Karpas-422 (cell line): ENCODE results near the gene TMEM109. TPM values are rescaled to one million over a fixed set of nuclear protein-coding genes. Genes with fewer than 3 reads are reported as not detected.

Experiments used
- DNase-seq: peaks from one replicate; pipeline ENCODE4 v3.0.0-alpha.2; 2015
- H2AFZ ChIP-seq: fragments of 200-600 bp; sonication (generic); 2 replicates; pipeline ENCODE4 v1.6.1; 2014; ENCODE audit warnings: antibody characterized with exemption, low read length, mixed read lengths
- H3K27ac ChIP-seq: fragments of 200-600 bp; sonication (generic); 2 replicates; pipeline ENCODE4 v1.5.1; 2014; ENCODE audit warnings: mild to moderate bottlenecking, low read length, moderate library complexity
- H3K27me3 ChIP-seq: fragments of 200-600 bp; sonication (generic); 2 replicates; pipeline ENCODE4 v1.6.1; 2014; ENCODE audit warnings: low read length, mixed read lengths
- H3K36me3 ChIP-seq: fragments of 200-600 bp; sonication (generic); 2 replicates; pipeline ENCODE4 v1.6.1; 2014; ENCODE audit warnings: low read length, mixed read lengths; ENCODE audit not compliant: insufficient read depth
- H3K4me1 ChIP-seq: fragments of 200-600 bp; sonication (generic); 2 replicates; pipeline ENCODE4 v1.6.1; 2014; ENCODE audit warnings: mild to moderate bottlenecking, low read length, mixed read lengths
- H3K4me2 ChIP-seq: fragments of 200-600 bp; sonication (generic); 2 replicates; pipeline ENCODE4 v1.6.1; 2014; ENCODE audit warnings: low read length, low read depth, mild to moderate bottlenecking; ENCODE audit not compliant: poor library complexity, severe bottlenecking
- H3K4me3 ChIP-seq: fragments of 200-600 bp; sonication (generic); 2 replicates; pipeline ENCODE4 v1.5.1; 2014; ENCODE audit warnings: mild to moderate bottlenecking, antibody characterized with exemption, low read length, mixed read lengths
- H3K79me2 ChIP-seq: fragments of 200-600 bp; sonication (generic); 2 replicates; pipeline ENCODE4 v1.6.1; 2014; ENCODE audit warnings: mild to moderate bottlenecking, low read length, mixed read lengths
- H3K9ac ChIP-seq: fragments of 200-600 bp; sonication (generic); 2 replicates; pipeline ENCODE4 v1.6.0; 2014; ENCODE audit warnings: low read length
- H3K9me2 ChIP-seq: fragments of 200-600 bp; sonication (generic), shearing (Covaris generic); replicated peaks from 2 replicates; pipeline ENCODE4 v1.6.0; 2014; ENCODE audit warnings: mild to moderate bottlenecking, low read length, moderate library complexity; ENCODE audit not compliant: insufficient read depth
- H3K9me3 ChIP-seq: fragments of 300-700, 200-600 bp; sonication (generic); 2 replicates; pipeline ENCODE4 v1.6.1; 2014; ENCODE audit warnings: low read length, mixed read lengths
- H4K20me1 ChIP-seq: fragments of 200-600 bp; sonication (generic); 2 replicates; pipeline ENCODE4 v1.6.1; 2014; ENCODE audit warnings: mild to moderate bottlenecking, antibody characterized with exemption, low read length, low read depth; ENCODE audit not compliant: insufficient read depth
- total RNA-seq: library from RNA; depleted of rRNA; stranded (reverse); fragments of >200 nt; shearing (Covaris generic); gene quantifications from 2 replicates; pipeline ENCODE4 v1.2.3, GENCODE V29; 2014; ENCODE audit warnings: low replicate concordance

Gene TMEM109
- total RNA-seq, 1 experiment from 2014 or later = 44.4 TPM

- H4K20me1 ChIP-seq = no peaks in the 10 kb centered on the region
- H3K9me3 ChIP-seq = no peaks in the 10 kb centered on the region
- no peaks in the 10 kb centered on the region for H3K9me2 ChIP-seq
- no peaks in the 10 kb centered on the region for H3K4me1 ChIP-seq
- no peaks in the 10 kb centered on the region for H3K79me2 ChIP-seq
- no peaks in the 10 kb centered on the region for H3K27me3 ChIP-seq
- no peaks in the 10 kb centered on the region for H3K36me3 ChIP-seq
- no peak for DNase-seq
- no peak overlapping the region for H3K4me2 ChIP-seq
- no peak overlapping the region for H3K27ac ChIP-seq
- H2AFZ ChIP-seq = no peak overlapping the region
- H3K4me3 ChIP-seq = no peak overlapping the region
- no peak overlapping the region for H3K9ac ChIP-seq
Observed at GRCh38 chr11:60870733-60871377, 43.1 kb upstream of the TMEM109 start.

GRCh38 chr11:60871378-60872061, 42.4 kb upstream of the TMEM109 start:
- no peaks in the 10 kb centered on the region for H3K27me3 ChIP-seq
- no peak overlapping the region for H3K4me3 ChIP-seq
- H3K9me3 ChIP-seq = no peaks in the 10 kb centered on the region
- no peak overlapping the region for H2AFZ ChIP-seq
- H3K27ac ChIP-seq = no peak overlapping the region
- H3K9me2 ChIP-seq = no peaks in the 10 kb centered on the region
- H3K36me3 ChIP-seq = no peaks in the 10 kb centered on the region
- no peak overlapping the region for H3K9ac ChIP-seq
- DNase-seq = no peak
- H4K20me1 ChIP-seq = no peaks in the 10 kb centered on the region
- H3K4me2 ChIP-seq = no peak overlapping the region
- H3K4me1 ChIP-seq = no peaks in the 10 kb centered on the region
- H3K79me2 ChIP-seq = no peaks in the 10 kb centered on the region

- Histone ChIP-seq H3K9ac (no peak overlapping the region), H3K79me2 (no peaks in the 10 kb centered on the region), H3K4me3 (no peak overlapping the region), H3K27me3 (no peaks in the 10 kb centered on the region), H3K27ac (no peak overlapping the region), H2AFZ (no peak overlapping the region), H3K9me3 (no peaks in the 10 kb centered on the region), H3K4me1 (no peaks in the 10 kb centered on the region), H3K9me2 (no peaks in the 10 kb centered on the region), H3K4me2 (no peak overlapping the region), H4K20me1 (no peaks in the 10 kb centered on the region), H3K36me3 (no peaks in the 10 kb centered on the region)
- no peak for DNase-seq
Observed at GRCh38 chr11:60872124-60872960, 41.6 kb upstream of the TMEM109 start.

GRCh38 chr11:60872961-60873524, 40.9 kb upstream of the TMEM109 start:
- DNase-seq = no peak
- H3K9me3 ChIP-seq = no peaks in the 10 kb centered on the region
- H3K4me3 ChIP-seq = no peak overlapping the region
- H3K9ac ChIP-seq = no peak overlapping the region
- H4K20me1 ChIP-seq = no peaks in the 10 kb centered on the region
- H3K27ac ChIP-seq = no peak overlapping the region
- H3K27me3 ChIP-seq = no peaks in the 10 kb centered on the region
- H3K4me1 ChIP-seq = no peaks in the 10 kb centered on the region
- H3K79me2 ChIP-seq = no peaks in the 10 kb centered on the region
- H2AFZ ChIP-seq = no peak overlapping the region
- peaks cover 4% of the 10 kb centered on the region; the same call in 1 of the 2 replicates for H3K36me3 ChIP-seq
- H3K4me2 ChIP-seq = no peak overlapping the region
- H3K9me2 ChIP-seq = no peaks in the 10 kb centered on the region

- Histone ChIP-seq H3K4me3 (no peak overlapping the region), H3K4me2 (no peak overlapping the region), H3K9ac (no peak overlapping the region), H3K36me3 (peaks cover 6% of the 10 kb centered on the region; the same call in 1 of the 2 replicates), H3K4me1 (no peaks in the 10 kb centered on the region), H2AFZ (no peak overlapping the region), H3K27ac (no peak overlapping the region), H3K9me2 (no peaks in the 10 kb centered on the region), H3K79me2 (no peaks in the 10 kb centered on the region), H4K20me1 (no peaks in the 10 kb centered on the region), H3K9me3 (no peaks in the 10 kb centered on the region), H3K27me3 (no peaks in the 10 kb centered on the region)
- no peak for DNase-seq
Observed at GRCh38 chr11:60873533-60873932, 40.4 kb upstream of the TMEM109 start.

- no peak for DNase-seq
- no peak overlapping the region for H2AFZ ChIP-seq
- no peak overlapping the region for H3K9ac ChIP-seq
Observed at GRCh38 chr11:60874421-60875365, 39.3 kb upstream of the TMEM109 start.

GRCh38 chr11:60875366-60876167, 38.4 kb upstream of the TMEM109 start:
- Histone ChIP-seq H4K20me1 (no peaks in the 10 kb centered on the region), H3K9me3 (no peaks in the 10 kb centered on the region), H2AFZ (no peak overlapping the region)

More at GRCh38 chr11:60874421-60875365, 39.3 kb upstream of the TMEM109 start:
- Histone ChIP-seq H3K9me2 (no peaks in the 10 kb centered on the region), H3K4me1 (no peaks in the 10 kb centered on the region), H3K4me2 (no peak overlapping the region), H3K36me3 (peaks cover 6% of the 10 kb centered on the region; the same call in 1 of the 2 replicates), H3K4me3 (no peak overlapping the region), H3K27me3 (no peaks in the 10 kb centered on the region), H3K79me2 (no peaks in the 10 kb centered on the region), H4K20me1 (no peaks in the 10 kb centered on the region), H3K9me3 (no peaks in the 10 kb centered on the region), H3K27ac (no peak overlapping the region)

More at GRCh38 chr11:60875366-60876167, 38.4 kb upstream of the TMEM109 start:
- H3K36me3 ChIP-seq = peaks cover 6% of the 10 kb centered on the region; the same call in 1 of the 2 replicates
- H3K4me2 ChIP-seq = no peak overlapping the region
- no peak overlapping the region for H3K9ac ChIP-seq
- DNase-seq = peak; percentile 36
- no peak overlapping the region for H3K4me3 ChIP-seq
- no peaks in the 10 kb centered on the region for H3K27me3 ChIP-seq
- H3K9me2 ChIP-seq = no peaks in the 10 kb centered on the region
- H3K4me1 ChIP-seq = no peaks in the 10 kb centered on the region
- H3K79me2 ChIP-seq = no peaks in the 10 kb centered on the region
- H3K27ac ChIP-seq = no peak overlapping the region
